MM.1S (cell line): ENCODE data around the gene MUC5B.

ENCODE experiments used
- DNase-seq: peaks from one replicate; pipeline ENCODE4 v3.0.0-alpha.2; 2015
- H2AFZ ChIP-seq: fragments of 300-600 bp; sonication (generic); 2 replicates; pipeline ENCODE4 v1.6.0; 2016; ENCODE audit warnings: antibody characterized with exemption, low read length
- H3F3A ChIP-seq: fragments of 300-600 bp; sonication (generic); 2 replicates; pipeline ENCODE4 v1.6.1; 2016; ENCODE audit warnings: mild to moderate bottlenecking, antibody characterized with exemption, low read length, moderate library complexity, mixed read lengths; ENCODE audit not compliant: insufficient read depth
- H3K27ac ChIP-seq: fragments of 300-600 bp; sonication (generic); 2 replicates; pipeline ENCODE4 v1.5.1; 2016; ENCODE audit warnings: mild to moderate bottlenecking, low read length
- H3K27me3 ChIP-seq: fragments of 300-600 bp; sonication (generic); replicated peaks from 2 replicates; pipeline ENCODE4 v1.6.0; 2016; ENCODE audit warnings: low read length; ENCODE audit not compliant: insufficient read depth
- H3K36me3 ChIP-seq: fragments of 300-600 bp; sonication (generic); replicated peaks from 2 replicates; pipeline ENCODE4 v1.6.1; 2016; ENCODE audit warnings: mild to moderate bottlenecking, low read length, mixed read lengths; ENCODE audit not compliant: insufficient read depth
- H3K4me1 ChIP-seq: fragments of 300-600 bp; sonication (generic); 2 replicates; pipeline ENCODE4 v1.6.1; 2016; ENCODE audit warnings: low read length, mixed read lengths
- H3K4me2 ChIP-seq: fragments of 300-600 bp; sonication (generic); 2 replicates; pipeline ENCODE4 v1.6.0; 2016; ENCODE audit warnings: low read depth, low read length
- H3K4me3 ChIP-seq: fragments of 300-600 bp; sonication (generic); 2 replicates; pipeline ENCODE4 v1.5.1; 2016; ENCODE audit warnings: low read length, mixed read lengths
- H3K79me2 ChIP-seq: fragments of 300-600 bp; sonication (generic); 2 replicates; pipeline ENCODE4 v1.6.1; 2016; ENCODE audit warnings: mixed run types, low read length, mixed read lengths
- H3K9ac ChIP-seq: fragments of 300-600 bp; sonication (generic); 2 replicates; pipeline ENCODE4 v1.6.1; 2016; ENCODE audit warnings: low read length, mixed read lengths
- H3K9me2 ChIP-seq: fragments of 300-600 bp; sonication (generic); replicated peaks from 2 replicates; pipeline ENCODE4 v1.6.1; 2016; ENCODE audit warnings: mild to moderate bottlenecking, low read length, mixed read lengths; ENCODE audit not compliant: insufficient read depth
- H3K9me3 ChIP-seq: fragments of 300-600 bp; sonication (generic); replicated peaks from 2 replicates; pipeline ENCODE4 v1.6.1; 2016; ENCODE audit warnings: mild to moderate bottlenecking, low read length, mixed read lengths; ENCODE audit not compliant: insufficient read depth
- H4K20me1 ChIP-seq: fragments of 300-600 bp; sonication (generic); 2 replicates; pipeline ENCODE4 v1.6.1; 2016; ENCODE audit warnings: mild to moderate bottlenecking, low read length, moderate library complexity, mixed read lengths; ENCODE audit not compliant: insufficient read depth
- CTCF ChIP-seq: fragments of 300-600 bp; sonication (generic); IDR thresholded peaks from 2 replicates; pipeline ENCODE4 v1.5.1; 2016; ENCODE audit warnings: antibody characterized with exemption, low read length, mixed read lengths
- EZH2 ChIP-seq: fragments of 300-600 bp; sonication (generic); optimal IDR thresholded peaks from 2 replicates; pipeline ENCODE3; 2017; ENCODE audit warnings: low read depth, mild to moderate bottlenecking, antibody characterized with exemption, low read length, mixed read lengths
- EZH2phosphoT487 ChIP-seq: fragments of 300-600 bp; sonication (generic); IDR thresholded peaks from 2 replicates; pipeline ENCODE4 v1.6.1; 2018; ENCODE audit warnings: antibody characterized with exemption, low read length

MUC5B gene

GRCh38 chr11:1203505-1204271, 19.2 kb upstream of the MUC5B start:
- Histone ChIP-seq H3K4me3 (no peak overlapping the region), H3K9me2 (no peaks in the 10 kb centered on the region), H4K20me1 (no peaks in the 10 kb centered on the region), H3K4me2 (no peak overlapping the region), H3K79me2 (no peaks in the 10 kb centered on the region), H3K27ac (no peak overlapping the region), H3K9ac (no peak overlapping the region), H3K4me1 (no peaks in the 10 kb centered on the region), H3K36me3 (no peaks in the 10 kb centered on the region), H3F3A (no peaks in the 10 kb centered on the region), H2AFZ (no peak overlapping the region), H3K27me3 (peaks cover 97% of the 10 kb centered on the region), H3K9me3 (no peaks in the 10 kb centered on the region)
- TF ChIP-seq EZH2phosphoT487: no peak
- no peak for TF ChIP-seq CTCF
- no peak for TF ChIP-seq EZH2
- DNase-seq: no peak

GRCh38 chr11:1204381-1205101, 18.3 kb upstream of the MUC5B start:
- no peak overlapping the region for H3K4me2 ChIP-seq
- H3K36me3 ChIP-seq: no peaks in the 10 kb centered on the region
- no peaks in the 10 kb centered on the region for H3K9me2 ChIP-seq
- no peak overlapping the region for H3K4me3 ChIP-seq
- H3K79me2 ChIP-seq: no peaks in the 10 kb centered on the region
- no peaks in the 10 kb centered on the region for H3K4me1 ChIP-seq
- no peak overlapping the region for H3K9ac ChIP-seq
- H3F3A ChIP-seq: no peaks in the 10 kb centered on the region
- TF ChIP-seq EZH2phosphoT487: no peak
- no peak for TF ChIP-seq CTCF
- TF ChIP-seq EZH2: no peak
- H3K27me3 ChIP-seq: peaks cover 97% of the 10 kb centered on the region
- no peaks in the 10 kb centered on the region for H4K20me1 ChIP-seq
- no peak for DNase-seq
- no peak overlapping the region for H3K27ac ChIP-seq
- H2AFZ ChIP-seq: no peak overlapping the region
- H3K9me3 ChIP-seq: no peaks in the 10 kb centered on the region

- peaks cover 96% of the 10 kb centered on the region for H3K27me3 ChIP-seq
- no peak overlapping the region for H3K9ac ChIP-seq
- H3K79me2 ChIP-seq: no peaks in the 10 kb centered on the region
- H3K4me1 ChIP-seq: no peaks in the 10 kb centered on the region
- no peak overlapping the region for H3K4me3 ChIP-seq
- H3K27ac ChIP-seq: no peak overlapping the region
- H2AFZ ChIP-seq: no peak overlapping the region
- H3K9me2 ChIP-seq: no peaks in the 10 kb centered on the region
- no peaks in the 10 kb centered on the region for H3F3A ChIP-seq
- no peaks in the 10 kb centered on the region for H3K9me3 ChIP-seq
- H3K36me3 ChIP-seq: no peaks in the 10 kb centered on the region
- H3K4me2 ChIP-seq: no peak overlapping the region
- no peaks in the 10 kb centered on the region for H4K20me1 ChIP-seq
- DNase-seq: no peak
- no peak for TF ChIP-seq CTCF
- no peak for TF ChIP-seq EZH2
- no peak for TF ChIP-seq EZH2phosphoT487
Measured at GRCh38 chr11:1205121-1205986, 17.5 kb upstream of the MUC5B start.
